Epithelial cell of esophagus (primary cell): ENCODE results near the gene ARF3.
A peak's percentile ranks its signal among the peaks of the same experiment; 100 is the strongest.
"Not testable (repeated sequence)": the region's sequence is repeated elsewhere in the genome, so short reads cannot be mapped to it uniquely, and the experiment has no call there.

Experiments used
- DNase-seq: peaks from one replicate; pipeline ENCODE4 v3.0.0; 2010; ENCODE audit warnings: low read depth
- H3K4me3 ChIP-seq: 2 replicates; pipeline ENCODE4 v1.5.1; 2011; ENCODE audit warnings: mild to moderate bottlenecking, low read length, control low read depth
- CTCF ChIP-seq: IDR thresholded peaks from 2 replicates; pipeline ENCODE4 v1.5.1; 2011; ENCODE audit warnings: low read depth, mild to moderate bottlenecking, low read length, control low read depth, inconsistent platforms; ENCODE audit not compliant: insufficient read depth; ENCODE audit errors: missing control alignments

Gene ARF3

GRCh38 chr12:48910196-48910595 is 47.1 kb downstream of the ARF3 start:
- no peak for TF ChIP-seq CTCF
- no peak overlapping the region for H3K4me3 ChIP-seq

GRCh38 chr12:48909698-48910097 is 47.6 kb downstream of the ARF3 start:
- DNase-seq: not testable (repeated sequence)

More at GRCh38 chr12:48910196-48910595, 47.1 kb downstream of the ARF3 start:
- no peak for DNase-seq

GRCh38 chr12:48907245-48907644 is 50.0 kb downstream of the ARF3 start:
- H3K4me3 ChIP-seq: no peak overlapping the region
- DNase-seq: no peak
- no peak for TF ChIP-seq CTCF

More at GRCh38 chr12:48909698-48910097, 47.6 kb downstream of the ARF3 start:
- H3K4me3 ChIP-seq: not testable (repeated sequence)

- peak; percentile 77 for DNase-seq
- H3K4me3 ChIP-seq: peak overlapping the region; percentile 47
- peak; percentile 65 for TF ChIP-seq CTCF
These were observed 53.3 kb downstream of the ARF3 start for GRCh38 chr12:48903982-48904411.

- no peak for TF ChIP-seq CTCF
- no peak for DNase-seq
- no peak overlapping the region for H3K4me3 ChIP-seq
These were observed 53.8 kb downstream of the ARF3 start for GRCh38 chr12:48903363-48903981.

GRCh38 chr12:48901278-48901677 is 56.0 kb downstream of the ARF3 start:
- H3K4me3 ChIP-seq: no peak overlapping the region
- DNase-seq: peak; percentile 69
- TF ChIP-seq CTCF: no peak

- no peak for TF ChIP-seq CTCF
- no peak overlapping the region for H3K4me3 ChIP-seq
- no peak for DNase-seq
These were observed 57.6 kb downstream of the ARF3 start for GRCh38 chr12:48899651-48900050.

- no peak for TF ChIP-seq CTCF
- no peak overlapping the region for H3K4me3 ChIP-seq
- DNase-seq: no peak
These were observed 63.0 kb downstream of the ARF3 start for GRCh38 chr12:48894271-48894670.
